Stimulated activated CD4-positive, alpha-beta T cell treated with anti-CD3 and anti-CD28 coated beads, Interleukin-12 subunit alpha, Interleukin-12 subunit beta, amount 100 ng/mL, for 48 hours (primary cell): ENCODE results near the gene KRTAP4-3.
"Not testable (repeated sequence)": the region's sequence is repeated elsewhere in the genome, so short reads cannot be mapped to it uniquely, and the experiment has no call there.

Source experiments
- DNase-seq, 3 donors: peaks; one replicate each; pipeline ENCODE4 v3.0.0-alpha.2; 2020; ENCODE audit warnings: low read depth in 2 of 3, low spot score in 1 of 3

Gene KRTAP4-3

GRCh38 chr17:41153856-41154255 lies 14.2 kb downstream of the KRTAP4-3 start:
- no peak for DNase-seq

DNA sequence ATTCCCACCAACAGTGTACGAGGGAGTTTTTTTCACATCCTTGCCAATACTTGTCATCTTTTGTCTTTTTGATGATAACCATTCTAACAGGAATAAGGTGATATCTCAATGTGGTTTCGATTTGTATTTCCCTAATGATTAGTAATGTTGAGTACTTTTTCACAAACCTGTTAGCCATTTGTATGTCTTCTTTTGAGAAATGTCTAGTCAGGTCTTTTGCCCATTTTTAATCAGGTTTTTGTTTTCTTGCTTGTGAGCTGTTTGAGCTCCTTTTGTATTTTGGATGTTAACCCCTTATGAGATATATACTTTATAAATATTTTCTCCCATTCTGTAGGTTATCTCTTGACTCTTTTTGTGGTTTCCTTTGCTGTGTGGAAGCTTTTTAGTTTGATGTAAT lies 16.5 kb downstream of the KRTAP4-3 start:
- DNase-seq, result no peak

GRCh38 chr17:41150026-41150425 lies 18.0 kb downstream of the KRTAP4-3 start:
- DNase-seq, result no peak

GRCh38 chr17:41149652-41149985 lies 18.4 kb downstream of the KRTAP4-3 start, which contains the start of gene KRTAP4-5:
Gene KRTAP4-5 (minus strand): TSS chr17:41149825. CDS start chr17:41149767, 58 bp downstream.
- no peak for DNase-seq

DNA sequence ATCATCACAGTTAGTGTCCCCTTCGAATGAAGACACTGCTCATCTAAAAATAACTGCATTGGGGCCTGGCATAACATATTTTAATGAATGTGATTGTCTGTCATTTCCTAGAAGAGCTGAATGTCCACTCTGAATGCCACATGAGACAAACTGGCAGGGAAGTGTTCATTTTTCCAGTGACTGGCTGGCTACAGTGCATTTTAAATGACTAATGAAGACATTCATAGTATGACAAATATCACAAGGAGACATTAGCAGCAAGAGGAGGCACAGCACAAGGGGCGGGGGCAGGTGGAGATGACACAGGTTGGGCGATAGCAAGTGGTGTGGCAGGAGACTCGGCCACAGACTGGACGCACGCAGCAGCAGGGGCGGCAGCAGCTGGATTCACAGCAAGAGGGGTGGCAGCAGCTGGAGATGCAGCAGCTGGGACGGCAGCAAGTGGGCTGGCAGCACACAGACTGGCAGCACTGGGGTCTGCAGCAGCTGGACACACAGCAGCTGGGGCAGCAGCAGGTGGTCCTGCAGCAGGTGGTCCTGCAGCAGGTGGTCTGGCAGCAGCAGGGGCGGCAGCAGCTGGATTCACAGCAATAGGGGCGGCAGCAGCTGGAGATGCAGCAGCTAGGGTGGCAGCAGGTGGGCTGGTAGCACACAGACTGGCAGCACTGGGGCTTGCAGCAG lies 18.9 kb downstream of the KRTAP4-3 start:
- not testable (repeated sequence) for DNase-seq

- DNase-seq, result no peak
These were observed 20.4 kb downstream of the KRTAP4-3 start for GRCh38 chr17:41147531-41148204.

- DNase-seq, result no peak
These were observed 22.8 kb downstream of the KRTAP4-3 start for GRCh38 chr17:41145261-41145660.

DNA sequence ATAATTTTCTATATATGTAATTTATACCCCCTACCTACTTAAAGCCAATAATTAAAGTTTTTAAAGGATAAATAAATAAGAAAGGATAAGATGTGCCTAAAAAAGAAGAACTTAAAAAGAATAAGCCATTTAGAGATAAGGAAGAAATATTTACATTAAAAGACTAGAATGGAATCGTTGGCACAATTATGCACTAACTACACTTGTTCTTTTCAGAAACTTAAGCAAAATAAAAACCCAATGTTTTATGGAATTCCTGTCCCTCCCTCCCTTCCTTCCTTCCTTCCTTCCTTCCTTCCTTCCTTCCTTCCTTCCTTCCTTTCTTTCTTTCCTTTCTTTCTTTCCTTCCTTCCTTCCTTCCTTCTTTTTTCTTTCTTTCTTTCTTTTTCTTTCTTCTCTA lies 23.2 kb downstream of the KRTAP4-3 start:
- DNase-seq, result no peak

DNA sequence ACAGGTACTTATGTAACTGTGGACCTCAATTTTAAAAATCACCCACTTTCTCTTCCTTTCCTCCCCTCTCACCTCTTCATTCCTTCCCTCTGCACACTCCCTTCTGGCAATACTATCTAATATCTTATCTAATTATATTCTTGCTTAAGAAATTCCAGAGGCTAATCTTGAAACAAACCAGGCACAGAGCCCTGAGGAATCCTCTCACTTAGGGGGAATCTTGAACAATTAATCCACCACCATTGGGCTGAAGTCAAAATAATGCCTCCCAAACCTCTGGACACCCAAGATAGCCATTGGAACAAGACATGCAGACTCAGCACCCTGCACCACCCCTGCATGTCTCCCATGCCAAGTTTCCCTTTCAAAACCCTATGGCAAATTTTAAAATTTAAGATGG lies 26.7 kb downstream of the KRTAP4-3 start:
- no peak for DNase-seq

DNA sequence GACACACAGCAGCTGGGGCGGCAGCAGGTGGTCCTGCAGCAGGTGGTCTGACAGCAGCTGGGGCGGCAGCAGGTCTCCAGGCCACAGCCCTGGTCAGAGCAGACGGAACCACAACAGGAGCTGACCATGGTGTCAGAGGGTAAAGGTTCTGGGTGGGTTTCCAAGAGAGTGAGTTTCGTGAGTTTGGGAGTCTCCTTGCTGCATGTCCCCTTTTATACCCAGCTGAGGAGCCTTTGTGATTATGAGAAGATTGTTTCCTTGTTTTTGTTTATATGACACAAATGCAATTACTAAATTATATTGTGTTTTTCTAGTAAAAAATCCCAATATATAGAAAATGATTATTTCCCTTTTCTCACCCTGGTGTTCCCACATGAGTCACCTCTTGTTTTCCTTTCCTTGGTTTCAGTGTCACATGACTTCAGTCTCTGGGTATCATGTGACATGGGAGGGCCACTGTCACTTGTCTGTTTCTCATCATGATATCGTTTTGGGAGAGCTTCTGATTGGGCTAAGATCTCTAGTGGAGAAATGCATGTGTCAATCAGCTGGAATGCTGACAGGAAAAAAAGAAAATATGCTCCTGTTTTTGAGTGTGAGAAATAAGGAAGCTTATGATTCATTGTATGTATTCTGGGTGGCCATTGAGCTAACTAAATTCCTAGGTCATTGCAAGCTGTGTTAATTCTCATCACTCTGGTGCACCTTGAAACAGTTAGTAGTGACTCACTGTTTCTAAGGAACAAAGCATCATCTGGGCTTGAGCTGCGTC lies 27.5 kb downstream of the KRTAP4-3 start, which contains the start of gene KRTAP4-6:
KRTAP4-6 (minus strand) TSS at position 185 of the 772 bp plus-strand sequence; CDS start at position 128, 57 bp downstream.
- no peak for DNase-seq

GRCh38 chr17:41139865-41140264 lies 28.2 kb downstream of the KRTAP4-3 start:
- not testable (repeated sequence) for DNase-seq

DNA sequence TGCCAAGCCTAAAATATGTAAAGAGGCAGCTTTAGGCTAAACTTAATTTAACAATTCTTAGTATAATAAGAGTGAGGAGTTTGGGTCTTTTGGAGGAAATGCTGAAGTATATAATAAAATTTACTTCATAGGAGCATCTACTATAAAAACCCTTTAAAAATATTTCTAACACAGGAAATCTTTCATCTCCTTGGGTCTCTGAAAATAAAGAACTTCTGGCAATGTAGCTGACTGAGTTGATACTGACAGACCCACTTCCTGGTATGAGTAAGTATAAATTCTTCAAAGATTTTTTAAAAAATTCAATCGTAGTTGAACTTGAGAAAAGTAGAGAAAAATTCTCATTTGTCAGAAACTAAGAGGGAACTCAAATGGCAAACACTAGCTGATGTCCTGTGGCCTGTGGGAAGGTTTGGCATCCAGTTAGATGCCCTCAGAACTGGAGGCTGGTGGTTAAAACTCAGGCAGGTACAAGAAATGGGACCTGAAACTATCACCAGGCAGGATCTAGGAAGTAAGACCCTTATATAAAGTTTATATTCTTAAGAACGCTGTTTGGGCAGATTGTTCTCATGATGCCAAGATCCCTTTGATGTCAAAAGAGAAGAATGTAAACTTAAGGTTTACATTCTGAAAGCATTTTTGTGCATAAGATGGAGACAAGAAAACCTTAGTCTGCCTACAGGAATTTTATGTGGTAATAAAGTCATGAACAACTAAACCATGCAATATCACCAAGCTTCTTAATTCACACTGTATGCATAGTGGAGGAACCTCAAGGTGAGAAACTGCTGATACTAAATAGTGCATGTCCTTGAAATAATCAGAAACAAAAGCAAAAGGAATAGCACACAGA lies 33.9 kb downstream of the KRTAP4-3 start:
- no peak for DNase-seq

- DNase-seq, result no peak
These were observed 36.0 kb downstream of the KRTAP4-3 start for GRCh38 chr17:41131979-41132378.

GRCh38 chr17:41127371-41127770 lies 40.6 kb downstream of the KRTAP4-3 start:
- no peak for DNase-seq

GRCh38 chr17:41126412-41126811 lies 41.6 kb downstream of the KRTAP4-3 start:
- no peak for DNase-seq

DNA sequence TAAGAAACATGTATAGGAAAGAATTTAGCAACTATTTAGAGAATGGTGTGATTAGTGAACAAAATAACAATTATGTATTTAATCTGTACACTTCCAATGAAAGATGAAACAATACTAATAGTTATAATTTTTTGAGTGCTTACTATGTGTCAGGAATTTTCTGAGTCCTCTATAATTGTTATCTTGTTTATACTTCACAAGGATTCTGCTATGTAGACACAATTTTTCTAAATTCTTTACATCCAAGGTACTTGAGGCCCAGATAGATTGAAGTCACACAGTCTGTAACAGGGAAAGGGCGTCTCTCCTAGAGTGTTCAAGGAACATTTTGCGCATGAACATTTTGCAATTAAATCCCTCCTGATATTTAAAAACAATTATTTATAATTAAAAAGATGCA lies 43.0 kb downstream of the KRTAP4-3 start:
- no peak for DNase-seq

GRCh38 chr17:41123991-41124371 lies 44.0 kb downstream of the KRTAP4-3 start, which contains the start of gene KRTAP4-12:
Gene KRTAP4-12 (minus strand): TSS chr17:41124182. CDS start chr17:41124122, 60 bp downstream.
- not testable (repeated sequence) for DNase-seq

DNA sequence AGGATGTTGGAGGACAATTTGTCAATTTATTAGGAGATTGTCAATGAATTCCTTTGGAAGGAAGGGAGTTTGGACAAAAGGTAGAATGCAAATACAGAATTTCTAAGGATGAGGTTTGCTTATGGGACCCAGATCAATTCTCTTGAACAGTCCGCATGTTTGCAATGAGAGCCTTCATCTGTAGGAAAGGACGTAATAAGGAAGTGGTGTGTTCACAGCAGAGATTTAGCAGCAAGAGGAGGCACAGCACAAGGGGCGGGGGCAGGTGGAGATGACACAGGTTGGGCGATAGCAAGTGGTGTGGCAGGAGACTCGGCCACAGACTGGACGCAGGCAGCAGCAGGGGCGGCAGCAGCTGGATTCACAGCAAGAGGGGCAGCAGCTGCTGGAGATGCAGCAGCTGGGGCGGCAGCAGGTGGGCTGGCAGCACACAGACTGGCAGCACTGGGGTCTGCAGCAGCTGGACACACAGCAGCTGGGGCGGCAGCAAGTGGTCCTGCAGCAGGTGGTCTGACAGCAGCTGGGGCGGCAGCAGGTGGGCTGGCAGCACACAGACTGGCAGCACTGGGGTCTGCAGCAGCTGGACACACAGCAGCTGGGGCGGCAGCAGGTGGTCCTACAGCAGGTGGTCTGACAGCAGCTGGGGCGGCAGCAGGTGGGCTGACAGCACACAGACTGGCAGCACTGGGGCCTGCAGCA lies 44.6 kb downstream of the KRTAP4-3 start:
- not testable (repeated sequence) for DNase-seq

DNA sequence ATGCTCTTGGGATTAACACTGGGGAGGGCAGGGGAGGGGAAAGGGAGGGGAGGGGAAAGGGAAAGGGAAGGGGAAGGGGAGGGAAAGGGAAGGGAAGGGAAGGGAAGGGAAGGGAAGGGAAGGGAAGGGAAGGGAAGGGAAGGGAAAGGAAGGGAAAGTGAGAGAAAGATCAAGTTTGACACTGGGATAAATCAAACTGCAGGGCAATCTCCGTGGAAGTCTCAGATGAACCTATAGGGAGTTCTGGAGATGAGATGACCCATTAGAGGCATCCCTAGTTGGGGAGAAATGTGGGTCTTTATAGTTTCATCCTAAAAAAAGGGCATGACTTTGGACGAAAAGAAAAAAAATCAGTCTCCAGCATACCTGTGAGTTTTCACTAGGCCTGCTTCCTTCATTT lies 46.3 kb downstream of the KRTAP4-3 start:
- no peak for DNase-seq
